GM12878 (cell line): Measurements from ENCODE around the gene TMEM252.

Experiments used
- CREB1 ChIP-seq: IDR thresholded peaks from 2 replicates; pipeline ENCODE4 v1.6.1; 2012; ENCODE audit warnings: low read depth, mild to moderate bottlenecking, inconsistent platforms
- CTCF ChIP-seq, 3 experiments: IDR thresholded peaks in 2 of 3; conservative IDR thresholded peaks in 1 of 3; 2 replicates each; pipeline ENCODE4 v1.5.1; 2011; ENCODE audit warnings: low read depth in 3 of 3, low read length in 3 of 3, mild to moderate bottlenecking in 3 of 3, control low read depth in 2 of 3, moderate library complexity in 2 of 3, inconsistent platforms in 1 of 3, mixed read lengths in 1 of 3; ENCODE audit not compliant: control insufficient read depth in 2 of 3, insufficient read depth in 1 of 3; ENCODE audit errors: extremely low read depth in 1 of 3
- GABPA ChIP-seq: IDR thresholded peaks from 2 replicates; pipeline ENCODE4 v1.6.1; 2014; ENCODE audit warnings: antibody characterized with exemption, low read depth, mild to moderate bottlenecking, inconsistent platforms
- REST ChIP-seq: IDR thresholded peaks from 2 replicates; pipeline ENCODE4 v1.6.1; 2012; ENCODE audit warnings: mild to moderate bottlenecking, low read depth, low read length

GRCh38 chr9:68523367-68523936 lies 17.2 kb downstream of the TMEM252 start:
- TF ChIP-seq GABPA (no peak), CREB1 (no peak), REST (no peak), CTCF (IDR thresholded peaks at IDR 0.05 in 2 of 3, conservative IDR thresholded peaks at IDR 0.05 in 1 of 3; ENCODE audit: control insufficient read depth in 2 of 3, extremely low read depth in 1 of 3, insufficient read depth in 1 of 3, low read depth in 3 of 3, low read length in 3 of 3) (no peak)
